Activated T-helper 1 cell treated with anti-CD3 and anti-CD28 coated beads, Interleukin-12 subunit alpha, Interleukin-12 subunit beta, Interleukin-2, Interleukin-4 antibody, amounts not matched to agents 30 ng/mL and 10 ng/mL and 1 ng/mL, durations not matched to agents 14 hours and 24 hours and 36 hours (primary cell): ENCODE measurements around the gene IGSF3. TPM values are rescaled to one million over a fixed set of nuclear protein-coding genes. Genes with fewer than 3 reads are reported as not detected.
"Not testable (repeated sequence)": the region's sequence is repeated elsewhere in the genome, so short reads cannot be mapped to it uniquely, and the experiment has no call there.

ENCODE experiments used
- DNase-seq: peaks from one replicate; pipeline ENCODE4 v3.0.0; 2021; ENCODE audit warnings: low spot score
- H3K27ac Mint-ChIP-seq: one replicate; pipeline ENCODE4 v1.8.0; 2021; ENCODE audit warnings: mild to moderate bottlenecking, mixed read lengths
- H3K27me3 Mint-ChIP-seq: one replicate; pipeline ENCODE4 v1.8.0; 2022; ENCODE audit warnings: mild to moderate bottlenecking, moderate library complexity, mixed read lengths; ENCODE audit not compliant: insufficient read depth
- H3K36me3 Mint-ChIP-seq: one replicate; pipeline ENCODE4 v1.8.0; 2021; ENCODE audit warnings: low read depth, mixed read lengths
- H3K4me1 Mint-ChIP-seq: one replicate; pipeline ENCODE4 v1.8.0; 2021; ENCODE audit warnings: low read depth, mixed read lengths
- H3K4me3 Mint-ChIP-seq: one replicate; pipeline ENCODE4 v1.8.0; 2021; ENCODE audit warnings: mild to moderate bottlenecking, moderate library complexity, mixed read lengths
- H3K9me3 Mint-ChIP-seq: one replicate; pipeline ENCODE4 v1.8.0; 2021; ENCODE audit warnings: mixed read lengths
- intact Hi-C: fragments of 100-400 bp; cut with micrococcal nuclease; formaldehyde crosslinking; loops from one replicate; pipeline ENCODE4 v1.15.1; 2024
- total RNA-seq: library from RNA; stranded (reverse); gene quantifications from 2 replicates; pipeline ENCODE4 v1.2.3, GENCODE V29; 2022

The IGSF3 gene
- total RNA-seq, 1 donor from 2014 or later, result 1.7 TPM

- intact Hi-C loops, result no loop called here
- peaks cover 21% of the 10 kb centered on the region for H3K9me3 Mint-ChIP-seq
- H3K4me1 Mint-ChIP-seq, result peaks cover 78% of the 10 kb centered on the region
- peak overlapping the region; percentile 90 for H3K4me3 Mint-ChIP-seq
- H3K27ac Mint-ChIP-seq, result peak overlapping the region; percentile 42
- no peak for DNase-seq
- no peaks in the 10 kb centered on the region for H3K27me3 Mint-ChIP-seq
- H3K36me3 Mint-ChIP-seq, result peaks cover 46% of the 10 kb centered on the region
Observed at GRCh38 chr1:116567790-116568661, 99.5 kb downstream of the IGSF3 start.

GRCh38 chr1:116565222-116565621, 102.3 kb downstream of the IGSF3 start:
- Mint-ChIP-seq H3K9me3 (peaks cover 29% of the 10 kb centered on the region), H3K4me1 (peaks cover 90% of the 10 kb centered on the region), H3K36me3 (peaks cover 67% of the 10 kb centered on the region), H3K27me3 (no peaks in the 10 kb centered on the region), H3K4me3 (no peak overlapping the region), H3K27ac (no peak overlapping the region)
- no peak for DNase-seq
- intact Hi-C loops, result no loop called here

- H3K4me3 Mint-ChIP-seq, result no peak overlapping the region
- DNase-seq, result no peak
- peaks cover 29% of the 10 kb centered on the region for H3K9me3 Mint-ChIP-seq
- H3K27me3 Mint-ChIP-seq, result no peaks in the 10 kb centered on the region
- intact Hi-C loops, result no loop called here
- H3K27ac Mint-ChIP-seq, result no peak overlapping the region
- H3K36me3 Mint-ChIP-seq, result peaks cover 65% of the 10 kb centered on the region
- H3K4me1 Mint-ChIP-seq, result peaks cover 89% of the 10 kb centered on the region
Observed at GRCh38 chr1:116564426-116564825, 103.1 kb downstream of the IGSF3 start.

- H3K4me1 Mint-ChIP-seq, result peaks cover 89% of the 10 kb centered on the region
- intact Hi-C loops, DNase-seq, H3K4me3 Mint-ChIP-seq, H3K27me3 Mint-ChIP-seq, H3K27ac Mint-ChIP-seq: not testable (repeated sequence)
- H3K36me3 Mint-ChIP-seq, result peaks cover 62% of the 10 kb centered on the region
- peaks cover 29% of the 10 kb centered on the region for H3K9me3 Mint-ChIP-seq
Observed at GRCh38 chr1:116562465-116562864, 105.1 kb downstream of the IGSF3 start.

GRCh38 chr1:116561563-116561962, 106.0 kb downstream of the IGSF3 start:
- H3K36me3 Mint-ChIP-seq, result peaks cover 59% of the 10 kb centered on the region
- peaks cover 93% of the 10 kb centered on the region for H3K4me1 Mint-ChIP-seq
- DNase-seq, result no peak
- H3K27ac Mint-ChIP-seq, result no peak overlapping the region
- peaks cover 29% of the 10 kb centered on the region for H3K9me3 Mint-ChIP-seq
- no peak overlapping the region for H3K4me3 Mint-ChIP-seq
- intact Hi-C loops, result no loop called here
- H3K27me3 Mint-ChIP-seq, result no peaks in the 10 kb centered on the region

GRCh38 chr1:116560704-116561490, 106.6 kb downstream of the IGSF3 start:
- intact Hi-C loops, result no loop called here

GRCh38 chr1:116559304-116559761, 108.2 kb downstream of the IGSF3 start:
- peaks cover 21% of the 10 kb centered on the region for H3K9me3 Mint-ChIP-seq
- H3K4me1 Mint-ChIP-seq, result peaks cover 90% of the 10 kb centered on the region
- H3K27me3 Mint-ChIP-seq, result no peaks in the 10 kb centered on the region
- H3K36me3 Mint-ChIP-seq, result peaks cover 52% of the 10 kb centered on the region
- no peak overlapping the region for H3K4me3 Mint-ChIP-seq
- no peak for DNase-seq
- H3K27ac Mint-ChIP-seq, result peak overlapping the region; percentile 8
- intact Hi-C loops, result loop anchor here (5.0 kb wide), 1 partner anchor 422 kb away; no protein-coding TSS in a partner anchor

More at GRCh38 chr1:116560704-116561490, 106.6 kb downstream of the IGSF3 start:
- Mint-ChIP-seq H3K9me3 (peaks cover 29% of the 10 kb centered on the region), H3K4me3 (peak overlapping the region; percentile 44), H3K4me1 (peaks cover 90% of the 10 kb centered on the region), H3K27me3 (no peaks in the 10 kb centered on the region), H3K27ac (peak overlapping the region; percentile 53), H3K36me3 (peaks cover 56% of the 10 kb centered on the region)
- no peak for DNase-seq

GRCh38 chr1:116558571-116558970, 109.0 kb downstream of the IGSF3 start:
- intact Hi-C loops, result loop anchor here (5.0 kb wide), 1 partner anchor 421 kb away; no protein-coding TSS in a partner anchor
- peaks cover 86% of the 10 kb centered on the region for H3K4me1 Mint-ChIP-seq
- DNase-seq, result no peak
- H3K27me3 Mint-ChIP-seq, result no peaks in the 10 kb centered on the region
- H3K27ac Mint-ChIP-seq, result peak overlapping the region; percentile 77
- peaks cover 49% of the 10 kb centered on the region for H3K36me3 Mint-ChIP-seq
- H3K4me3 Mint-ChIP-seq, result no peak overlapping the region
- H3K9me3 Mint-ChIP-seq, result peaks cover 13% of the 10 kb centered on the region

- H3K4me3 Mint-ChIP-seq, result peak overlapping the region; percentile 27
- peaks cover 9% of the 10 kb centered on the region for H3K9me3 Mint-ChIP-seq
- H3K27ac Mint-ChIP-seq, result peak overlapping the region; percentile 77
- intact Hi-C loops, result loop anchor here (5.0 kb wide), 1 partner anchor 421 kb away; no protein-coding TSS in a partner anchor
- peaks cover 49% of the 10 kb centered on the region for H3K36me3 Mint-ChIP-seq
- DNase-seq, result no peak
- peaks cover 86% of the 10 kb centered on the region for H3K4me1 Mint-ChIP-seq
- no peaks in the 10 kb centered on the region for H3K27me3 Mint-ChIP-seq
Observed at GRCh38 chr1:116558140-116558549, 109.4 kb downstream of the IGSF3 start.

- peak overlapping the region; percentile 24 for H3K4me3 Mint-ChIP-seq
- intact Hi-C loops, result loop anchor here (2.0 to 5.0 kb wide), 3 partner anchors 181 to 420 kb away; no protein-coding TSS in a partner anchor
- H3K9me3 Mint-ChIP-seq, result peaks cover 2% of the 10 kb centered on the region
Observed at GRCh38 chr1:116557323-116557878, 110.1 kb downstream of the IGSF3 start.

GRCh38 chr1:116556289-116557006, 111.1 kb downstream of the IGSF3 start:
- intact Hi-C loops, result loop anchor here (1.0 to 5.0 kb wide), 12 partner anchors 12 to 811 kb away; partner anchors contain the start of genes ATP1A1, MAN1A2 and TTF2
- Mint-ChIP-seq H3K9me3 (no peaks in the 10 kb centered on the region), H3K4me1 (peaks cover 86% of the 10 kb centered on the region), H3K27ac (peak overlapping the region; percentile 77), H3K4me3 (peak overlapping the region; percentile 9), H3K36me3 (peaks cover 39% of the 10 kb centered on the region), H3K27me3 (no peaks in the 10 kb centered on the region)
- DNase-seq, result peak; percentile 67

More at GRCh38 chr1:116557323-116557878, 110.1 kb downstream of the IGSF3 start:
- Mint-ChIP-seq H3K4me1 (peaks cover 84% of the 10 kb centered on the region), H3K27me3 (no peaks in the 10 kb centered on the region), H3K27ac (peak overlapping the region; percentile 77), H3K36me3 (peaks cover 43% of the 10 kb centered on the region)
- DNase-seq, result no peak

GRCh38 chr1:116554924-116555323, 112.6 kb downstream of the IGSF3 start:
- Mint-ChIP-seq H3K27ac (peak overlapping the region; percentile 76), H3K9me3 (no peaks in the 10 kb centered on the region), H3K4me1 (peaks cover 85% of the 10 kb centered on the region), H3K27me3 (no peaks in the 10 kb centered on the region), H3K36me3 (peaks cover 46% of the 10 kb centered on the region), H3K4me3 (peak overlapping the region; percentile 23)
- no peak for DNase-seq
- intact Hi-C loops, result loop anchor here (5.0 kb wide), 1 partner anchor 418 kb away; no protein-coding TSS in a partner anchor
